Measurements from ENCODE around the gene MICAL3.

DNA sequence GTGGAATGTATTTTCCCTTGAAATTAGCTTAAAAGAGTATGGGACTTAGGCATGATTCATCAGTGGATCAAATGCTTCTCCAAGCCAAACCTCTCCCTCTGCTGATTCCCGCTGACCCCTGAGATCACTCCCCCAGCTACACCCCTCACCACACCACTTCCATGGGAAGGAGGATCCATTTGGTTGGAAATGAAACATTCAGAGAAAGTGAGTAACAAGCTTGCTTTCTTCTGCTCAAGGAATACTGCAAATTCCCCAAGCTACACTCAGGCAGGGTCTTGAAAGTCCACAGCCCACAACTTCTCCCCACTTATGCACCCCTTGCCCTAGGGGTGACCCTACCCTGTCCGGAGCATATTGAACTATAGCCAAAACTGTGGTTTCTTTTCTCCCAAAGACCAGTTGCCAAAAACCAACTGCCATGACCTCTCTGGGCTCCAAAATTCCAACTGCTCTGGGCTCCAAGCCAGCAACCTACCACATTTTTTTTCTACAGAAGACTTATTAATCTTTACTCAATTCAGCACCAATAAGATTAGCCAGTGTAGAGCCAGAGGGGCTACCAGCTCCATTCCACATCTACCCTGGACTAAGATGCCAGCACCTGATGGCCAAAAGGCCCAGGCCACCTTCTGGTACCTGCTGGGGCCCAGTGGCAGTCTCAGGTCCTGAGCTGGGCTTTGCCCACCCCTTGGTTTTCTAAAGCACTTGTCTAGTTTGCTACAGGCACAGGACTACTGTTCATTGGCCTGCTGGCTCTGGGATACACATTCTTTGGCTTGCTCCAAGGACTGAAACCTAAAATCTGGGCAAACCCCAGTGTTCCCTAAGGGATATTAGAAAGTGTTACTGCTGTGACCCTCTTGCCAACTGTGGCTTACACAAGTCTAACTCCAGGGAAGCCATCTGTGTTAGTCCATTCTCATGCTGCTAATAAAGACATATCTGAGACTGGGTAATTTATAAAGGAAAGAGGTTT, 101.1 kb downstream of the MICAL3 start:
- TF ChIP-seq EZH2 (IDR thresholded peaks at IDR 0.05; ENCODE audit: insufficient read depth, poor library complexity, severe bottlenecking) = no peak
- TF ChIP-seq EZH2phosphoT487 (IDR thresholded peaks at IDR 0.05; ENCODE audit: insufficient read depth, low read depth) = no peak

Measured in GM23248 (cell line).